GM06990 (cell line): ENCODE measurements around the gene GRAMD2A.

Source experiments
- DNase-seq: peaks from one replicate; pipeline ENCODE4 v3.0.0-alpha.2; 2011; ENCODE audit not compliant: insufficient read length; ENCODE audit errors: extremely low read depth
- H3K27me3 ChIP-seq: replicated peaks from 2 replicates; pipeline ENCODE4 v1.6.0; 2011; ENCODE audit warnings: low read length; ENCODE audit not compliant: control insufficient read depth, insufficient read depth
- H3K36me3 ChIP-seq: 2 replicates; pipeline ENCODE4 v1.5.1; 2011; ENCODE audit warnings: low read length; ENCODE audit not compliant: control insufficient read depth, insufficient read depth
- H3K4me3 ChIP-seq: replicated peaks from 2 replicates; pipeline ENCODE4 v1.5.1; 2011; ENCODE audit warnings: low read depth, mild to moderate bottlenecking, control low read depth, low read length
- TF ChIP-seq, protein P1 (sequence below): IDR thresholded peaks from 2 replicates; pipeline ENCODE4 v1.5.1; 2011; ENCODE audit warnings: low read length, control low read depth, mild to moderate bottlenecking, inconsistent platforms; ENCODE audit not compliant: insufficient read depth, poor library complexity, severe bottlenecking

Gene GRAMD2A

DNA sequence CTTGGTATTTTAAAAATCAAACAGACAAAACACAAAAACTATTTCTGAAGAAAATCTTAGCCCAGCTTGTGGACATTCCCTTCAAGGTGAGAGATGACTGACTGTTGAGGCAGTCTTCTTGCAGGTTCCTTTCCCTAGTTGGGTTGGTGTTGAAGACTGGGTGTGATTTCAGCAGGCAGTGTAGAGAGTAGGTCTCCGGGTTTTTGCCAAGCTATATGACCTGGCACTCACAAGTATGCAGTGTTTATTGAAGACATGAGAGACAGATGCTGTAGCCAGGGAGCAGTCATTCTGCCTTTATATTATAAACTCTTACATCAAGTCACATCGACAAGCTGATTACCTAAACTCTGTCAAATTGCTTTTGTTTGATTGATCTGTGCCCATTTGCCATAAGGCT lies 61.9 kb downstream of the GRAMD2A start:
- H3K36me3 ChIP-seq = no peaks in the 10 kb centered on the region
- H3K27me3 ChIP-seq = no peaks in the 10 kb centered on the region
- TF ChIP-seq, protein P1, sequence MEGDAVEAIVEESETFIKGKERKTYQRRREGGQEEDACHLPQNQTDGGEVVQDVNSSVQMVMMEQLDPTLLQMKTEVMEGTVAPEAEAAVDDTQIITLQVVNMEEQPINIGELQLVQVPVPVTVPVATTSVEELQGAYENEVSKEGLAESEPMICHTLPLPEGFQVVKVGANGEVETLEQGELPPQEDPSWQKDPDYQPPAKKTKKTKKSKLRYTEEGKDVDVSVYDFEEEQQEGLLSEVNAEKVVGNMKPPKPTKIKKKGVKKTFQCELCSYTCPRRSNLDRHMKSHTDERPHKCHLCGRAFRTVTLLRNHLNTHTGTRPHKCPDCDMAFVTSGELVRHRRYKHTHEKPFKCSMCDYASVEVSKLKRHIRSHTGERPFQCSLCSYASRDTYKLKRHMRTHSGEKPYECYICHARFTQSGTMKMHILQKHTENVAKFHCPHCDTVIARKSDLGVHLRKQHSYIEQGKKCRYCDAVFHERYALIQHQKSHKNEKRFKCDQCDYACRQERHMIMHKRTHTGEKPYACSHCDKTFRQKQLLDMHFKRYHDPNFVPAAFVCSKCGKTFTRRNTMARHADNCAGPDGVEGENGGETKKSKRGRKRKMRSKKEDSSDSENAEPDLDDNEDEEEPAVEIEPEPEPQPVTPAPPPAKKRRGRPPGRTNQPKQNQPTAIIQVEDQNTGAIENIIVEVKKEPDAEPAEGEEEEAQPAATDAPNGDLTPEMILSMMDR = no peak
- no peak overlapping the region for H3K4me3 ChIP-seq
- no peak for DNase-seq

DNA sequence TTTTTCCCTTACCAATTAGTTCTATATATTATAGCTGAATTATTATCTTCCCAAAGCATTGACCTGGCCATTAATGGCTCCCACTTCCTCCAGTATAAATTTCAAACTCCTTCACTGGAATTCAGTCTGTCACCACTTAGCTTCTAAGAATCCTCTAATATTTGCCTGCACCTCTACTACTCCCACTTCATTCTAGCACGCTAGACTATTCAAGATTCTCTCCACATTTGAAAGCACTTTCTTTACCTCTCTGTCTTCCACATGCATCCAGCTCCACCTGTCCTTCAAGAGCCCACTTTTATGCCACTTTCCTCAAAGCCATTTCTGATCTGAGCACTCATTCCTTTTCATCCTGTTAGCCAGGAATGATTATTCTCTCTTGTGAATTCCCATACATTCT lies 64.4 kb downstream of the GRAMD2A start:
- no peaks in the 10 kb centered on the region for H3K27me3 ChIP-seq
- no peaks in the 10 kb centered on the region for H3K36me3 ChIP-seq
- DNase-seq = no peak
- H3K4me3 ChIP-seq = no peak overlapping the region
- TF ChIP-seq, protein P1 = no peak

DNA sequence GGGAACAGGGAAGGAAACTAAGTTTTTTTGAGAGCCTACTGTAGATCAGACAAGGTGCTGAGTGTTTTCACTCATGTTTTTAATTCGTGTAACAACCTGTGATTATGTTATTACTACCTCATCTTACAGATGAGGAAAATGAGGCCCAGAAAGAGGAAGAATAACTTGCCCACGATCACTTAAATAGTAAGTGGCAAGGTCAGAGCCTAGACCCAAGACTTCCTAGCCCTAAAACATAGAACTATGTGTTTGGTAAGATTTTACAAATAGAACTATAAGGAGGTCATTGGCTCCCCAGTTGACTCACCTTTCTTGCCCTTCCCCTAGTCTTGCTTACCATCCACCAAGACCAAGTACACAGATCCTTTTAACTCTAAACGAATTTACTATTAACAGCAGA lies 65.7 kb downstream of the GRAMD2A start:
- H3K27me3 ChIP-seq = no peaks in the 10 kb centered on the region
- no peak for DNase-seq

DNA sequence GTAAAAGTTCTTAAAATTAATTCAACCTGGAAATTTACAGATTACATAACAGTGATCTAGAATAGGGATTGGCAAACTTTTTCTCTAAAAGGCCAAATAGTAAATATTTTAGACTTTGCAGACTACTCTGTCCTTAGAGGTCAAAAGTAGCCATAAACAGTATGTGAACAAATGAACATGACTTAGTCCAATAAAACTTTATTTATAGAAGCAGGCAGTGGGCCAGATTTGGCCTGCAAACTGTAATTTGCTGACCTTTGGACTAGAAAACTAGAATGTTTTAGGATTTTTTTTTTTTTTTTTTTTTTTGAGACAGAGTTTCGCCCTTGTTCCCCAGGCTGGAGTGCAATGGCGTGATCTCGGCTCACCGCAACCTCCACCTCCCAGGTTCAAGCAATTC lies 67.3 kb downstream of the GRAMD2A start:
- H3K4me3 ChIP-seq = no peak overlapping the region
- no peaks in the 10 kb centered on the region for H3K36me3 ChIP-seq
- no peaks in the 10 kb centered on the region for H3K27me3 ChIP-seq
- TF ChIP-seq, protein P1 = no peak
- no peak for DNase-seq

More for the DNA sequence above, 65.7 kb downstream of the GRAMD2A start:
- no peak overlapping the region for H3K4me3 ChIP-seq
- TF ChIP-seq, protein P1 = no peak
- H3K36me3 ChIP-seq = no peaks in the 10 kb centered on the region

DNA sequence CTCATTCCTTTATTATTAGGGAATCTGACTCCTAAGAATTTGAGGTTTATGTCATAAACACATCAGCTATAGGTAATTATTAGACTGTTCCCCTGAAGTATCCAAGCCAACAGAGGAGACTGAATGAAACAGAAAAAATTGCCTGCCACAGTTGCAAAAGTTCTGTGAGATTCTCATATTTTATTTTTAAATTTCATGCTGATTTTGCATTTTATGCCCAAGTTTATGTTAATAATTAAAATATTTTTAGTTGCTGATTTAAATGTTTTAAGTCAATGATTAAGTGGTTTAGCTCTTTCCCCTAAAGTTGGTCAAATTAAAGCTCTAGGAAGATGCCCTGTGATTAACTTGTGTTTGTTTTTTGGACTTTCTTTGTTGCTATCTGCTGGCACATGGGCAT lies 69.2 kb downstream of the GRAMD2A start:
- no peak for DNase-seq
- Histone ChIP-seq H3K27me3 (no peaks in the 10 kb centered on the region), H3K4me3 (no peak overlapping the region), H3K36me3 (no peaks in the 10 kb centered on the region)
- TF ChIP-seq, protein P1 = no peak

DNA sequence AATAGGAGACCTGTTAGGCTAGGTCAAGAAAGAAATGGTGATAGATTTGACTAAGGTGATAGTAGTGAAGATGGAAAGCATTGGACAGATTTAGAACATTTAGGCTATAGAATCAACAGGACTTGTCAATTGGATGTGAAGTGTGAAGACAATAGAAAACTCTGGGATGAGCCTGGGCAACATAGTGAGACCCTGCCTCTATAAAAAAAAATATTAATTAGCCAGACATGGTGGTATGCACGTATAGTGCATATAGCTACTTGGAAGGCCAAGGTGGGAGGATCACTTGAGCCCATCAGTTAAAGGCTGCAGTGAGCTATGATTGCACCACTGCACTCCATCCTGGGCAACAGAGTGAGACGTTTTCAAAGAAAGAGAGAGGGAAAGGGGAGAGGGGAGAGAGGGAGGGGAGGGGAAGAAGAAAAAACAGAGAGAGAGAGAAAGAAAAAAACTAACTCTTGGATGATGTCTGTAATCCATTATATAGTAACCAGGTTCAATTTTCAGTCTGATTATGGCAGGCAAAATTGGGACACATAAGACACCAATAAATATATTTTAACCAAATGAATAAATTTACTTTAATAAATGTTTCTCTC lies 69.8 kb downstream of the GRAMD2A start:
- no peak for DNase-seq
- Histone ChIP-seq H3K27me3 (no peaks in the 10 kb centered on the region), H3K36me3 (no peaks in the 10 kb centered on the region), H3K4me3 (no peak overlapping the region)
- TF ChIP-seq, protein P1 = no peak
